ENCODE data around the gene PHEX. TPM values are rescaled to one million over a fixed set of nuclear protein-coding genes. Genes with fewer than 3 reads are reported as not detected.

PHEX gene
- total RNA-seq, 1 donor from 2014 or later, result 0.04 TPM

DNA sequence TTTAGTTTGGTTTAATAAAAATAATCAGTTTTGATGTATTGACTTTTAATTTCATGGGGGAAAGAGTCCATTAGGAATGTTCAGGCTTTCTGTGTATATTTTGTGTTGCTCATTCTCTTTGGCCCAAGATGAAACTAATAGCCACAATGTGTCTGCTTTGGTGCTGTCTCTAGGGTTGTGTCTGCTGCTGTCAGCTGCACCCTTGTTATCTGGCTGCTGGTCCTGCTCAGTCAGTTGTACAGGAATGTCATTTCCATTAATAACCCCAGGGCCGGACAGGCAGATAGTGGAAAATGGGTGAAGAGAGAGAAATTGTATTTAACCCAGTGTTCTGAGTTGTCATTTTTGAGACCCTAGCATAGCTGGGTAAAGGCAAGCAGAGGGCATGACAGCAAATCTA, 115.1 kb downstream of the PHEX start:
- TF ChIP-seq, protein P1, sequence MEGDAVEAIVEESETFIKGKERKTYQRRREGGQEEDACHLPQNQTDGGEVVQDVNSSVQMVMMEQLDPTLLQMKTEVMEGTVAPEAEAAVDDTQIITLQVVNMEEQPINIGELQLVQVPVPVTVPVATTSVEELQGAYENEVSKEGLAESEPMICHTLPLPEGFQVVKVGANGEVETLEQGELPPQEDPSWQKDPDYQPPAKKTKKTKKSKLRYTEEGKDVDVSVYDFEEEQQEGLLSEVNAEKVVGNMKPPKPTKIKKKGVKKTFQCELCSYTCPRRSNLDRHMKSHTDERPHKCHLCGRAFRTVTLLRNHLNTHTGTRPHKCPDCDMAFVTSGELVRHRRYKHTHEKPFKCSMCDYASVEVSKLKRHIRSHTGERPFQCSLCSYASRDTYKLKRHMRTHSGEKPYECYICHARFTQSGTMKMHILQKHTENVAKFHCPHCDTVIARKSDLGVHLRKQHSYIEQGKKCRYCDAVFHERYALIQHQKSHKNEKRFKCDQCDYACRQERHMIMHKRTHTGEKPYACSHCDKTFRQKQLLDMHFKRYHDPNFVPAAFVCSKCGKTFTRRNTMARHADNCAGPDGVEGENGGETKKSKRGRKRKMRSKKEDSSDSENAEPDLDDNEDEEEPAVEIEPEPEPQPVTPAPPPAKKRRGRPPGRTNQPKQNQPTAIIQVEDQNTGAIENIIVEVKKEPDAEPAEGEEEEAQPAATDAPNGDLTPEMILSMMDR (IDR thresholded peaks at IDR 0.05; ENCODE audit: insufficient read depth, low read length, poor library complexity, severe bottlenecking), result no peak
- DNase-seq (ENCODE audit: low read depth), result no peak

DNA sequence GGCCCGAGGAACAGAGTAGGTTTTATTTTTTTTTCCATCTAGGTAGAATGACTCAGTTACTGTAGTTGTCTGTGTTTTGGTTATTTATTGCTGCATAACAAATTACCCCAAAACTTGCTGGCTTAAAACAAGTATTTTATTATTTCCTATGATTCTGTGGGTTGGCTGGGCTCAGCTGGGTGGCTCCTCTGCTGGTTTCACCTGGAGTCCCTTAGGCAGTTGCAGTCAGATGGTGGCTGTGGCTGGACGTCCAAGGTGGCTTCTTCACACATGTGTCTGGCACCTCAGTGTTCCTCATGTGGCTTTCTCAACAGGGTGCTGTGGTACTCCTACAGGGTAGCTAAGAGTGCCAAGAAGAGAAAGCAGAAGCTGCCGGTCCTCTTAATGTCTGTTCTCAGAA, 115.8 kb downstream of the PHEX start:
- Histone ChIP-seq H3K27me3 (ENCODE audit: control insufficient read depth, insufficient read depth, low read length) (no peaks in the 10 kb centered on the region), H3K4me3 (ENCODE audit: low read depth, low read length) (no peak overlapping the region), H3K36me3 (ENCODE audit: control insufficient read depth, insufficient read depth, low read length) (no peaks in the 10 kb centered on the region)
- no peak for DNase-seq (ENCODE audit: low read depth)
- TF ChIP-seq, protein P1 (IDR thresholded peaks at IDR 0.05; ENCODE audit: insufficient read depth, low read length, poor library complexity, severe bottlenecking), result no peak

More for the DNA sequence above, 115.1 kb downstream of the PHEX start:
- Histone ChIP-seq H3K27me3 (ENCODE audit: control insufficient read depth, insufficient read depth, low read length) (no peaks in the 10 kb centered on the region), H3K36me3 (ENCODE audit: control insufficient read depth, insufficient read depth, low read length) (no peaks in the 10 kb centered on the region), H3K4me3 (ENCODE audit: low read depth, low read length) (no peak overlapping the region)

DNA sequence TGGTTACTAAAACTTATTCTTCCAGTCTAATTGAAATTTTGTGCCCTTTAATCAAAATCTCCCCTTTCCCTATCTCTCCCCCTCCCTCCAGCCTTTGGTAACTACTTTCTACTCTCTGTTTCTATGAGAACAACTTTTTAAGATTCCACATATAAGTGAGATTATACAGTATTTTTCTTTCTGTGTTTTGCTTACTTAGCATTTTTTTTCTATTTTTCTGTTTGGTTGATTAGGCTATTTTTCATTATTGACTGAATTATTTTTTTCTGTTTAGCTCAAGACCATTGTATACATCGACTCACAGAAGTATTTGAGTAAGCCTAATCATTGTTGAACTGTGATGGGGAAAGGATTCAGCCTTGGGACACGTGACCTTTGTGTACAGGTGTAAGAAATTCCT, 116.4 kb downstream of the PHEX start:
- no peaks in the 10 kb centered on the region for H3K27me3 ChIP-seq (ENCODE audit: control insufficient read depth, insufficient read depth, low read length)

DNA sequence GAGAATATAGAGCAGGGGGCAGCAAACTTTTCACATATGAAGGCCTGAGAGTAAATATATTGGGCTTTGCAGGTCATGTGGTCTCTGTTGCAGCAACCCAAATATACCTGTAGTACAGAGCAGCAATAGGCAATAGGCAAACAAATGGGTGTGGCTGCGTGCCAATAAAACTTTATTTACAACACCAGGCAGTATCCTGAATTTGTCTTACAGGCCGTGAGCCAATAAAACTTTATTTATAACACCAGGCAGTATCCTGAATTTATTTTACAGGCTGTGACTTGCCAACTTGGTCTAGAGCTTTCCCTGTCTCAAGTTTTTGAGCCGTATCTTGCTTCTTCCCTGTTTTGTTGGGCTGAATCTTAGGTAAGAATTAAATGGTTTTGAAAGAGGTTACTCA, 118.2 kb downstream of the PHEX start:
- no peaks in the 10 kb centered on the region for H3K27me3 ChIP-seq (ENCODE audit: control insufficient read depth, insufficient read depth, low read length)
- TF ChIP-seq, protein P1 (IDR thresholded peaks at IDR 0.05; ENCODE audit: insufficient read depth, low read length, poor library complexity, severe bottlenecking), result no peak
- no peak for DNase-seq (ENCODE audit: low read depth)
- no peak overlapping the region for H3K4me3 ChIP-seq (ENCODE audit: low read depth, low read length)
- no peaks in the 10 kb centered on the region for H3K36me3 ChIP-seq (ENCODE audit: control insufficient read depth, insufficient read depth, low read length)

More for the DNA sequence above, 116.4 kb downstream of the PHEX start:
- Histone ChIP-seq H3K4me3 (ENCODE audit: low read depth, low read length) (no peak overlapping the region), H3K36me3 (ENCODE audit: control insufficient read depth, insufficient read depth, low read length) (no peaks in the 10 kb centered on the region)
- DNase-seq (ENCODE audit: low read depth), result no peak
- TF ChIP-seq, protein P1 (IDR thresholded peaks at IDR 0.05; ENCODE audit: insufficient read depth, low read length, poor library complexity, severe bottlenecking), result no peak

DNA sequence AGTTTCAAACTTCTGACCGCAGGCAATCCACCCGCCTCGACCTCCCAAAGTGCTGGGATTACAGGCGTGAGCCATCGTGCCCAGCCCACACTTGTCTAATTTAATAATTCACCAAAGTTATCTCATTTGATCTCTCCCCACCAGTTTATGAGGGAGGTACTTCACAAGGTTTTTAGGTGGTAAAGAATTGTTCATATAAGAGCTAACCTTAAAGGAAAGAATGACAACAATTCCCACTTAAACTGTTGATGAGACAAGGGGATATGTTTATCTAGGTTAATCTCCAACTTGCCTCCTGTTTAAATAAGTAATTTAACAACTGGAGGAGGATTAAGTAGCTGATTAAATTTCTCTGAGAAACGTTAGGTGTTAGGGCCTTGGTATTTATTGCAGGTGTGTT, 123.0 kb downstream of the PHEX start:
- Histone ChIP-seq H3K27me3 (ENCODE audit: control insufficient read depth, insufficient read depth, low read length) (no peaks in the 10 kb centered on the region), H3K4me3 (ENCODE audit: low read depth, low read length) (no peak overlapping the region), H3K36me3 (ENCODE audit: control insufficient read depth, insufficient read depth, low read length) (no peaks in the 10 kb centered on the region)
- TF ChIP-seq, protein P1 (IDR thresholded peaks at IDR 0.05; ENCODE audit: insufficient read depth, low read length, poor library complexity, severe bottlenecking), result no peak
- no peak for DNase-seq (ENCODE audit: low read depth)

DNA sequence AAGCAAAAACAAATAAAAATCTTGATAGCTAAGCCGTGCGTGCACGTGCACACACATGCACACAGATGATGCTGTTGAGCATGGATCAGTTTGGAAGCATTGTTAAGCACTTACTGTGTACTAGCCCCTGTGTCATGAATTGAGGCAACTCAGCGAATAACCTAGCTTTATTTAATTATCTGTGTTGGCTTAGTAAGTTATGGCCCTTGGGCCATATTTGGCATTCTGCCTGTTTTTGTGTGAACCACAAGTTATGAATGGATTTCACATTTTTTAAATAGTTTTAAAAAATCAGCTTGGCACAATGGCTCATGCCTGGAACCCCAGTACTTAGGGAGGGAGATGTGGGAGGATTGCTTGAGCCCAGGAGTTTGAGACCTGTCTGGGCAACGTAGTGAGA, 126.9 kb downstream of the PHEX start:
- Histone ChIP-seq H3K36me3 (ENCODE audit: control insufficient read depth, insufficient read depth, low read length) (no peaks in the 10 kb centered on the region), H3K27me3 (ENCODE audit: control insufficient read depth, insufficient read depth, low read length) (no peaks in the 10 kb centered on the region), H3K4me3 (ENCODE audit: low read depth, low read length) (no peak overlapping the region)
- TF ChIP-seq, protein P1 (IDR thresholded peaks at IDR 0.05; ENCODE audit: insufficient read depth, low read length, poor library complexity, severe bottlenecking), result no peak
- no peak for DNase-seq (ENCODE audit: low read depth)
